ENCODE data around the gene PRUNE2.

Gene PRUNE2

DNA sequence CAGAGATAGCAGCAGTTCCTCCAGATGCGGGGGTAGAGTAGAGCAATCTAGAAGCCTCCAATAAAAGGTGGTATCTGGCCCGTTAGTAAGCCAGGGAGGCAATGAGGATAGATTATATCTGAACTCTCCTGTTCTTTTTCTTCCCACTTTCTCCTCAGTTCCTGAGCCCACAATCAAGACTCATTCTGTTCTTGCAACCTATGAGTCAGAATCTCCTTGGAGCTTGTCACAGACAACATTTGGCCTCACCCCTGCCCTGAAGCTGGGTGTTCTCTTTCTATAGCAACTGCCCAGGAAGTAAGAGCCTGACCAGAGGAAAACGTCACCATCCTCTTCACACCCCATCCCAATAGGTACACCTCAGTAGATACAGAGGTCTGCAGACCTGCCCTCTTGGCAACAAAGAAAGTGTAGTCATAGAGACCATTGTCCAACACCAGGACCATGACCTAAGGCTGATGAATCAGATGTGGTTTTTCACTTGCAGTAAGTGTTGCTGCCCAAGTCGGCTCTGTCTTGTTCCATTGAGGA is 218.0 kb downstream of the PRUNE2 start:
- peak; percentile 81 for DNase-seq
- Histone ChIP-seq H3K4me3 (ENCODE audit: insufficient read depth in 1 of 2, low read depth in 1 of 2, low read length in 2 of 2) (peak overlapping the region in 1 of 2 experiments; percentile 53), H4K91ac (ENCODE audit: low read length) (no peak overlapping the region), H2BK120ac (ENCODE audit: low read depth, low read length) (no peak overlapping the region), H2BK5ac (ENCODE audit: low read depth, low read length, poor library complexity, severe bottlenecking) (no peak overlapping the region), H3K36me3 (ENCODE audit: control insufficient read depth in 1 of 2, insufficient read depth in 2 of 2, low read depth in 1 of 2, low read length in 2 of 2) (no peaks in the 10 kb centered on the region), H2BK12ac (ENCODE audit: low read length in 2 of 2) (no peak overlapping the region), H2AFZ (ENCODE audit: low read depth, low read length) (no peak overlapping the region), H2AK5ac (ENCODE audit: low read length, severe bottlenecking) (no peak overlapping the region), H3K4me2 (ENCODE audit: low read length, poor library complexity, severe bottlenecking) (no peak overlapping the region), H3K27ac (ENCODE audit: low read length, poor library complexity, severe bottlenecking) (no peak overlapping the region), H4K8ac (ENCODE audit: low read length) (no peak overlapping the region), H3K27me3 (ENCODE audit: control insufficient read depth in 1 of 2, insufficient read depth in 1 of 2, low read length in 2 of 2) (no peaks in the 10 kb centered on the region), H2BK15ac (ENCODE audit: low read depth, poor library complexity, severe bottlenecking) (no peak overlapping the region), H3K9me3 (ENCODE audit: control insufficient read depth, low read length) (no peaks in the 10 kb centered on the region), H3K79me1 (replicated peaks; ENCODE audit: low read length, poor library complexity, severe bottlenecking) (no peaks in the 10 kb centered on the region), H3K18ac (ENCODE audit: low read depth in 1 of 2, low read length in 2 of 2) (no peak overlapping the region), H3K23ac (ENCODE audit: low read length in 2 of 2) (no peak overlapping the region), H3K9ac (ENCODE audit: low read length) (peak overlapping the region; percentile 89), H3K4ac (ENCODE audit: low read depth in 1 of 2, low read length in 2 of 2) (no peak overlapping the region), H3K4me1 (ENCODE audit: control insufficient read depth, insufficient read depth, low read depth, low read length) (peaks cover 1% of the 10 kb centered on the region), H3K14ac (ENCODE audit: low read length in 2 of 2) (no peak overlapping the region)
- WGBS = 60% methylated on average over 4 of the region's 4 CpGs

DNA sequence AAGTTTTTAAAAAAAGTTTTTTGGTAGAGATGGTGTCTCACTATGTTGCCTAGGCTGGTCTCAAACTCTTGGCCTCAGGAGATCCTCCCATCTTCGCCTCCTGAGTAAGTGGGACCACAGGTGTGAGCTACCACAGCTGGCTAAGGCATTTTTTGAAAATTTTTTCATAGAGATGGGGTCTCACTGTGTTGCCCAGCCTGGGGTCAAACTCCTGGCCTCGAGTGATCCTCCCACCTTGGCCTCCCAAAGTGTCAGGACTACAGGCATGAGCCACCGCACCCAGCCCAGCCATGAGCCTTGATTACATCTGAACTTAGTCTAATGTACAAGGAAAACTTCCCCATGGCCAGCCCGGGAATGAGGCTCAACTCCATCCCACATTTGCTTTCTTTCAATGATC is 219.2 kb downstream of the PRUNE2 start:
- Histone ChIP-seq H3K4me2 (ENCODE audit: low read length, poor library complexity, severe bottlenecking) (no peak overlapping the region), H3K36me3 (ENCODE audit: control insufficient read depth in 1 of 2, insufficient read depth in 2 of 2, low read depth in 1 of 2, low read length in 2 of 2) (no peaks in the 10 kb centered on the region), H2BK12ac (ENCODE audit: low read length in 2 of 2) (no peak overlapping the region), H3K4me3 (ENCODE audit: insufficient read depth in 1 of 2, low read depth in 1 of 2, low read length in 2 of 2) (no peak overlapping the region), H3K9ac (ENCODE audit: low read length) (peak overlapping the region; percentile 89), H2BK120ac (ENCODE audit: low read depth, low read length) (no peak overlapping the region), H3K14ac (ENCODE audit: low read length in 2 of 2) (no peak overlapping the region), H3K23ac (ENCODE audit: low read length in 2 of 2) (no peak overlapping the region), H3K4me1 (ENCODE audit: control insufficient read depth, insufficient read depth, low read depth, low read length) (no peaks in the 10 kb centered on the region), H3K9me3 (ENCODE audit: control insufficient read depth, low read length) (no peaks in the 10 kb centered on the region), H3K18ac (ENCODE audit: low read depth in 1 of 2, low read length in 2 of 2) (no peak overlapping the region), H2BK15ac (ENCODE audit: low read depth, poor library complexity, severe bottlenecking) (no peak overlapping the region), H4K8ac (ENCODE audit: low read length) (no peak overlapping the region), H3K79me1 (replicated peaks; ENCODE audit: low read length, poor library complexity, severe bottlenecking) (no peaks in the 10 kb centered on the region), H2BK5ac (ENCODE audit: low read depth, low read length, poor library complexity, severe bottlenecking) (no peak overlapping the region), H4K91ac (ENCODE audit: low read length) (no peak overlapping the region), H2AFZ (ENCODE audit: low read depth, low read length) (no peak overlapping the region), H3K27me3 (ENCODE audit: control insufficient read depth in 1 of 2, insufficient read depth in 1 of 2, low read length in 2 of 2) (no peaks in the 10 kb centered on the region), H2AK5ac (ENCODE audit: low read length, severe bottlenecking) (no peak overlapping the region), H3K4ac (ENCODE audit: low read depth in 1 of 2, low read length in 2 of 2) (no peak overlapping the region), H3K27ac (ENCODE audit: low read length, poor library complexity, severe bottlenecking) (no peak overlapping the region)
- DNase-seq = no peak
- 57% methylated on average over 4 of the region's 4 CpGs for WGBS

DNA sequence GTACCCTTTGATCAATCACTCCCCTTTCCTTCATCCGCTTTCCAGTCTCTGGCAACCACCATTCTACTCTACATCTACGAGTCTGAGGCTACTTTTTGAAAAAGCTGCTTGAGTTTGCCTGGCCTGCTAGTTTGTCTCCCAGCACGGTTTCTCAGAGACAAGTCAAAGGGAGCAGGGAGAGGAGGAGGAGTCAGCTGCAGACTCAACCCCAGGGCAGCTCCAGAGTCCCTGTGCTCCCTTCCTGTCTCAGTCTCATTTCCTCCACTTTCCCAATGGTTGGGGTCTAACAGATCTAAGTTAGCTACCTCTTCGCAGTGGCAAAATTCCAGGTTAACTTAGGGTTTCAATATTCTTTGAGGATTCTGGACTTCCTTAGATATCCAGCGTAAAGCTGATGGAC is 221.7 kb downstream of the PRUNE2 start:
- no peak for DNase-seq
- Histone ChIP-seq H3K4me1 (ENCODE audit: control insufficient read depth, insufficient read depth, low read depth, low read length) (no peaks in the 10 kb centered on the region), H3K27me3 (ENCODE audit: control insufficient read depth in 1 of 2, insufficient read depth in 1 of 2, low read length in 2 of 2) (no peaks in the 10 kb centered on the region), H2BK5ac (ENCODE audit: low read depth, low read length, poor library complexity, severe bottlenecking) (no peak overlapping the region), H4K91ac (ENCODE audit: low read length) (no peak overlapping the region), H3K27ac (ENCODE audit: low read length, poor library complexity, severe bottlenecking) (no peak overlapping the region), H3K14ac (ENCODE audit: low read length in 2 of 2) (peak overlapping the region in 1 of 2 experiments; percentile 22), H3K9me3 (ENCODE audit: control insufficient read depth, low read length) (no peaks in the 10 kb centered on the region), H3K23ac (ENCODE audit: low read length in 2 of 2) (no peak overlapping the region), H2BK12ac (ENCODE audit: low read length in 2 of 2) (no peak overlapping the region), H3K36me3 (ENCODE audit: control insufficient read depth in 1 of 2, insufficient read depth in 2 of 2, low read depth in 1 of 2, low read length in 2 of 2) (no peaks in the 10 kb centered on the region), H2AFZ (ENCODE audit: low read depth, low read length) (no peak overlapping the region), H2BK120ac (ENCODE audit: low read depth, low read length) (no peak overlapping the region), H4K8ac (ENCODE audit: low read length) (no peak overlapping the region), H3K4me3 (ENCODE audit: insufficient read depth in 1 of 2, low read depth in 1 of 2, low read length in 2 of 2) (no peak overlapping the region), H3K18ac (ENCODE audit: low read depth in 1 of 2, low read length in 2 of 2) (no peak overlapping the region), H3K4me2 (ENCODE audit: low read length, poor library complexity, severe bottlenecking) (no peak overlapping the region), H2BK15ac (ENCODE audit: low read depth, poor library complexity, severe bottlenecking) (no peak overlapping the region), H2AK5ac (ENCODE audit: low read length, severe bottlenecking) (no peak overlapping the region), H3K79me1 (replicated peaks; ENCODE audit: low read length, poor library complexity, severe bottlenecking) (no peaks in the 10 kb centered on the region), H3K9ac (ENCODE audit: low read length) (no peak overlapping the region), H3K4ac (ENCODE audit: low read depth in 1 of 2, low read length in 2 of 2) (no peak overlapping the region)
- 74% methylated on average over 5 of the region's 5 CpGs for WGBS

DNA sequence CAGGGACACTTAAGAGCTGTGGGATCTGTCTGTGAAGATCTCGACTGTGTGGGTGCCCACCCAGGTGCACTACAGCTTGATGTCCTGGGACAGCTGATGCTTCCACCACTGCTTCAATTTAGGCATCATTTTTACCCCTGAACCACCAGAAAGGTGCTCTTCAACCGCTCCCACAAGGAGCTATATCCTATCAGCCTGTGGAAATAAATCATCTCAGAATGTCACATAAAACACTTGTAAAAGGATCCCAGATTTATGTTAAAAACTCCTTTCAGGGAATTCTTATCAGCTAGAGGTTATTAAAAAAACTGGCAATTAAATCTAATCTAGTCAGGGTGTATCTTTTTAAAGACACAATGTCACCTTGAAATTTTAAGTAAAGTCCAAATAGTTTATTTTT is 224.4 kb downstream of the PRUNE2 start:
- H2BK15ac ChIP-seq (ENCODE audit: low read depth, poor library complexity, severe bottlenecking) = no peak overlapping the region
- H2BK12ac ChIP-seq (ENCODE audit: low read length in 2 of 2) = no peak overlapping the region
- no peak overlapping the region for H3K4me3 ChIP-seq (ENCODE audit: insufficient read depth in 1 of 2, low read depth in 1 of 2, low read length in 2 of 2)
- no peak overlapping the region for H4K8ac ChIP-seq (ENCODE audit: low read length)
- H2AFZ ChIP-seq (ENCODE audit: low read depth, low read length) = no peak overlapping the region
- H3K4me2 ChIP-seq (ENCODE audit: low read length, poor library complexity, severe bottlenecking) = no peak overlapping the region
- peaks cover 5% of the 10 kb centered on the region for H3K4me1 ChIP-seq (ENCODE audit: control insufficient read depth, insufficient read depth, low read depth, low read length)
- H4K91ac ChIP-seq (ENCODE audit: low read length) = no peak overlapping the region
- no peaks in the 10 kb centered on the region for H3K9me3 ChIP-seq (ENCODE audit: control insufficient read depth, low read length)
- H3K23ac ChIP-seq (ENCODE audit: low read length in 2 of 2) = no peak overlapping the region
- no peaks in the 10 kb centered on the region for H3K27me3 ChIP-seq (ENCODE audit: control insufficient read depth in 1 of 2, insufficient read depth in 1 of 2, low read length in 2 of 2)
- H3K79me1 ChIP-seq (replicated peaks; ENCODE audit: low read length, poor library complexity, severe bottlenecking) = no peaks in the 10 kb centered on the region
- 79% methylated on average over 2 of the region's 2 CpGs for WGBS
- no peak overlapping the region for H2BK5ac ChIP-seq (ENCODE audit: low read depth, low read length, poor library complexity, severe bottlenecking)
- no peak overlapping the region for H2BK120ac ChIP-seq (ENCODE audit: low read depth, low read length)
- no peak overlapping the region for H3K18ac ChIP-seq (ENCODE audit: low read depth in 1 of 2, low read length in 2 of 2)
- H2AK5ac ChIP-seq (ENCODE audit: low read length, severe bottlenecking) = no peak overlapping the region
- H3K36me3 ChIP-seq (ENCODE audit: control insufficient read depth in 1 of 2, insufficient read depth in 2 of 2, low read depth in 1 of 2, low read length in 2 of 2) = no peaks in the 10 kb centered on the region
- H3K14ac ChIP-seq (ENCODE audit: low read length in 2 of 2) = no peak overlapping the region
- no peak for DNase-seq
- no peak overlapping the region for H3K9ac ChIP-seq (ENCODE audit: low read length)
- no peak overlapping the region for H3K4ac ChIP-seq (ENCODE audit: low read depth in 1 of 2, low read length in 2 of 2)
- H3K27ac ChIP-seq (ENCODE audit: low read length, poor library complexity, severe bottlenecking) = no peak overlapping the region
